H1 (cell line): Measurements from ENCODE around the gene CAMKMT.

Experiments used
- BRCA1 ChIP-seq: IDR thresholded peaks from 2 replicates; pipeline ENCODE4 v1.6.1; 2012; ENCODE audit warnings: low read depth, low read length, improper control_type of control experiment
- CEBPB ChIP-seq: IDR thresholded peaks from 2 replicates; pipeline ENCODE4 v1.6.1; 2012; ENCODE audit warnings: low read depth, low read length
- EZH2 ChIP-seq: fragments of 200-600 bp; sonication (generic); IDR thresholded peaks from 2 replicates; pipeline ENCODE4 v1.7.1; 2012; ENCODE audit warnings: low read depth, mild to moderate bottlenecking, moderate library complexity, low read length, inconsistent platforms; ENCODE audit not compliant: severe bottlenecking
- HDAC2 ChIP-seq, 2 experiments: fragments of 300-600 bp in 1 of 2; sonication (generic) in 1 of 2; IDR thresholded peaks; 2 replicates each; pipeline ENCODE4 v1.6.1; 2011 to 2012; ENCODE audit warnings: low read depth in 2 of 2, low read length in 2 of 2, mild to moderate bottlenecking in 2 of 2, moderate library complexity in 2 of 2, borderline replicate concordance in 1 of 2, inconsistent platforms in 1 of 2
- KDM1A ChIP-seq: fragments of 200-600, 300-600 bp; sonication (generic); IDR thresholded peaks from 2 replicates; pipeline ENCODE4 v1.7.1; 2016; ENCODE audit warnings: mild to moderate bottlenecking, low read length, borderline replicate concordance
- PHF8 ChIP-seq: fragments of 200-600 bp; sonication (generic); conservative IDR thresholded peaks from 2 replicates; pipeline ENCODE4 v1.7.1; 2012; ENCODE audit warnings: low read depth, mild to moderate bottlenecking, inconsistent platforms, low read length, moderate library complexity
- POLR2A ChIP-seq, 2 experiments: IDR thresholded peaks; 1 replicate in 1 of 2; 2 replicates in 1 of 2; pipeline ENCODE4 v1.6.1; 2011; ENCODE audit warnings: low read depth in 2 of 2, low read length in 2 of 2, mild to moderate bottlenecking in 2 of 2; ENCODE audit errors: control extremely low read depth in 1 of 2
- SP1 ChIP-seq: IDR thresholded peaks from 2 replicates; pipeline ENCODE4 v1.6.1; 2011; ENCODE audit warnings: low read depth, low read length
- SRF ChIP-seq: IDR thresholded peaks from 2 replicates; pipeline ENCODE4 v1.6.1; 2011; ENCODE audit warnings: mild to moderate bottlenecking, low read depth, low read length, moderate library complexity
- TAF1 ChIP-seq: IDR thresholded peaks from 2 replicates; pipeline ENCODE4 v1.6.1; 2011; ENCODE audit warnings: mild to moderate bottlenecking, low read depth, low read length
- TF ChIP-seq, protein P1 (sequence below), 3 experiments: IDR thresholded peaks; 1 replicate in 2 of 3; 2 replicates in 1 of 3; pipeline versions ENCODE4 v1.5.1 to v1.6.1; 2011; ENCODE audit warnings: low read length in 3 of 3, mild to moderate bottlenecking in 3 of 3, inconsistent platforms in 2 of 3, low read depth in 1 of 3, moderate library complexity in 1 of 3; ENCODE audit not compliant: insufficient read depth in 1 of 3; ENCODE audit errors: control extremely low read depth in 1 of 3
- TF ChIP-seq, protein P2 (sequence below): IDR thresholded peaks from 2 replicates; pipeline ENCODE4 v1.6.1; 2011; ENCODE audit warnings: low read length, improper control_type of control experiment

DNA sequence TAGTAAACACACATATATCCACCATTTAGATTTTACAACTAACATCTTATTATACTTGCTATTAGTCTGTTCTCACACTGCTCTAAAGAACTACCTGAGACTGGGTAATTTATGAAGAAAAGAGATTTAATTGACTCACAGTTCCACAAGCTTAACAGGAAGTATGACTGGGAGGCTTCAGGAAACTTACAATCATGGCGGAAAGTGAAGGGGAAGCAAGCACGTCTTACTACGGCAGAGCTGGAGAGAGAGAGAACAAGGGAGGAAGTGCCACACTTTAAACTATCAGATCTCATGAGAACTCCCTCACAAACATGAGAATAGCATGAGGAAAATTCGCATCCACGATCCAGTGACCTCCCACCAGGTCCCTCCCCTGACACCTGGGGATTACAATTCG is 240.7 kb downstream of the CAMKMT start:
- TF ChIP-seq, protein P1, sequence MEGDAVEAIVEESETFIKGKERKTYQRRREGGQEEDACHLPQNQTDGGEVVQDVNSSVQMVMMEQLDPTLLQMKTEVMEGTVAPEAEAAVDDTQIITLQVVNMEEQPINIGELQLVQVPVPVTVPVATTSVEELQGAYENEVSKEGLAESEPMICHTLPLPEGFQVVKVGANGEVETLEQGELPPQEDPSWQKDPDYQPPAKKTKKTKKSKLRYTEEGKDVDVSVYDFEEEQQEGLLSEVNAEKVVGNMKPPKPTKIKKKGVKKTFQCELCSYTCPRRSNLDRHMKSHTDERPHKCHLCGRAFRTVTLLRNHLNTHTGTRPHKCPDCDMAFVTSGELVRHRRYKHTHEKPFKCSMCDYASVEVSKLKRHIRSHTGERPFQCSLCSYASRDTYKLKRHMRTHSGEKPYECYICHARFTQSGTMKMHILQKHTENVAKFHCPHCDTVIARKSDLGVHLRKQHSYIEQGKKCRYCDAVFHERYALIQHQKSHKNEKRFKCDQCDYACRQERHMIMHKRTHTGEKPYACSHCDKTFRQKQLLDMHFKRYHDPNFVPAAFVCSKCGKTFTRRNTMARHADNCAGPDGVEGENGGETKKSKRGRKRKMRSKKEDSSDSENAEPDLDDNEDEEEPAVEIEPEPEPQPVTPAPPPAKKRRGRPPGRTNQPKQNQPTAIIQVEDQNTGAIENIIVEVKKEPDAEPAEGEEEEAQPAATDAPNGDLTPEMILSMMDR (IDR thresholded peaks at IDR 0.05; ENCODE audit: control extremely low read depth in 1 of 3, insufficient read depth in 1 of 3, low read depth in 1 of 3, low read length in 3 of 3): no peak
- TF ChIP-seq BRCA1: no peak
- TF ChIP-seq SRF: no peak
- TF ChIP-seq POLR2A (IDR thresholded peaks at IDR 0.05; ENCODE audit: control extremely low read depth in 1 of 2, low read depth in 2 of 2, low read length in 2 of 2): no peak
- no peak for TF ChIP-seq KDM1A
- no peak for TF ChIP-seq SP1
- no peak for TF ChIP-seq PHF8
- TF ChIP-seq CEBPB: no peak
- TF ChIP-seq EZH2: no peak
- TF ChIP-seq HDAC2 (IDR thresholded peaks at IDR 0.05; ENCODE audit: borderline replicate concordance in 1 of 2, low read depth in 2 of 2, low read length in 2 of 2): no peak
- no peak for TF ChIP-seq TAF1
- TF ChIP-seq, protein P2, sequence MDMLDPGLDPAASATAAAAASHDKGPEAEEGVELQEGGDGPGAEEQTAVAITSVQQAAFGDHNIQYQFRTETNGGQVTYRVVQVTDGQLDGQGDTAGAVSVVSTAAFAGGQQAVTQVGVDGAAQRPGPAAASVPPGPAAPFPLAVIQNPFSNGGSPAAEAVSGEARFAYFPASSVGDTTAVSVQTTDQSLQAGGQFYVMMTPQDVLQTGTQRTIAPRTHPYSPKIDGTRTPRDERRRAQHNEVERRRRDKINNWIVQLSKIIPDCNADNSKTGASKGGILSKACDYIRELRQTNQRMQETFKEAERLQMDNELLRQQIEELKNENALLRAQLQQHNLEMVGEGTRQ: no peak
